Esophagus muscularis mucosa (tissue), 3 donors: ENCODE measurements around the gene LRRK1.

Source experiments
- CTCF ChIP-seq, 3 experiments: fragments of 200-600 bp in 2 of 3; fragments of 450-650 bp in 1 of 3; sonication (generic) in 2 of 3; IDR thresholded peaks; one replicate each; pipeline ENCODE4 v1.5.1; 2017 to 2019; ENCODE audit warnings: antibody characterized with exemption in 3 of 3, mild to moderate bottlenecking in 2 of 3, moderate library complexity in 1 of 3
- POLR2A ChIP-seq: fragments of 450-650 bp; IDR thresholded peaks from one replicate; pipeline ENCODE4 v1.6.1; 2017; ENCODE audit warnings: antibody characterized with exemption, moderate library complexity, mild to moderate bottlenecking, low read depth

- no peak for TF ChIP-seq CTCF (IDR thresholded peaks at IDR 0.05)
- no peak for TF ChIP-seq POLR2A
Observed at GRCh38 chr15:100941536-100941935, 22.4 kb downstream of the LRRK1 start.
